IMR-90 (cell line): ENCODE results near the gene KAZN. TPM values are rescaled to one million over a fixed set of nuclear protein-coding genes. Genes with fewer than 3 reads are reported as not detected.

Source experiments
- ATAC-seq: fragments of 200-7000 bp; cut with Tn5 transposase; 2 replicates; pipeline ENCODE4 v1.9.1; 2020; ENCODE audit warnings: low read depth, mild to moderate bottlenecking, moderate library complexity
- BruUV-seq: library from RNA; stranded (reverse); fragments of 400-500 nt; replicated peaks from 2 replicates; lab custom pipeline; 2021; lab: Mats Ljungman, UMichigan
- CTCF ChIA-PET: fragments of 300-600 bp; formaldehyde crosslinking; extraction: SDS; loops from one replicate; lab custom pipeline; 2021; ENCODE audit warnings: antibody characterized with exemption; lab: Yijun Ruan, JAX
- POLR2A ChIA-PET: fragments of 300-600 bp; sonication (Branson Sonifier 250); formaldehyde crosslinking; loops from one replicate; lab custom pipeline; 2022; ENCODE audit warnings: antibody characterized with exemption; ENCODE audit not compliant: unreplicated experiment; lab: Charles Lee
- DNase-seq: peaks from one replicate; pipeline ENCODE4 v3.0.0; 2013
- H2AFZ ChIP-seq: replicated peaks from 2 replicates; pipeline ENCODE3; 2013; ENCODE audit warnings: low read length, mild to moderate bottlenecking; ENCODE audit not compliant: poor library complexity
- H2AK5ac ChIP-seq: 2 replicates; pipeline ENCODE4 v1.6.1; 2013; ENCODE audit warnings: low read depth, low read length, inconsistent platforms
- H2AK9ac ChIP-seq: replicated peaks from 2 replicates; pipeline ENCODE3; 2013; ENCODE audit warnings: mild to moderate bottlenecking, low read depth, low read length, moderate library complexity; ENCODE audit not compliant: poor library complexity
- H2BK120ac ChIP-seq: 2 replicates; pipeline ENCODE4 v1.6.1; 2013; ENCODE audit warnings: low read depth, low read length, inconsistent platforms
- H2BK15ac ChIP-seq: 3 replicates; pipeline ENCODE4 v1.6.1; 2013; ENCODE audit warnings: low read depth, low read length, inconsistent platforms
- H2BK20ac ChIP-seq: 2 replicates; pipeline ENCODE4 v1.6.1; 2013; ENCODE audit warnings: low read depth, mild to moderate bottlenecking, inconsistent platforms, low read length, moderate library complexity
- H2BK5ac ChIP-seq: 2 replicates; pipeline ENCODE4 v1.6.1; 2013; ENCODE audit warnings: mild to moderate bottlenecking, low read depth, low read length, inconsistent platforms; ENCODE audit not compliant: poor library complexity, severe bottlenecking
- H3K14ac ChIP-seq: replicated peaks from 2 replicates; pipeline ENCODE4 v1.6.1; 2013; ENCODE audit warnings: low read depth, low read length, inconsistent platforms
- H3K18ac ChIP-seq: 2 replicates; pipeline ENCODE4 v1.6.1; 2013; ENCODE audit warnings: low read depth, low read length, control low read depth
- H3K23ac ChIP-seq: 2 replicates; pipeline ENCODE4 v1.6.1; 2013; ENCODE audit warnings: low read depth, low read length, inconsistent platforms
- H3K27ac ChIP-seq: 2 replicates; pipeline ENCODE4 v1.5.1; 2013; ENCODE audit warnings: mild to moderate bottlenecking, control low read depth, low read length; ENCODE audit not compliant: insufficient read depth
- H3K27me3 ChIP-seq: 2 replicates; pipeline ENCODE4 v1.6.1; 2013; ENCODE audit warnings: low read length; ENCODE audit not compliant: control insufficient read depth, insufficient read depth
- H3K36me3 ChIP-seq: 2 replicates; pipeline ENCODE4 v1.6.1; 2013; ENCODE audit warnings: low read length, mixed read lengths; ENCODE audit not compliant: control insufficient read depth, insufficient read depth
- H3K4ac ChIP-seq: 2 replicates; pipeline ENCODE4 v1.6.1; 2013; ENCODE audit warnings: low read depth, low read length, inconsistent platforms
- H3K4me1 ChIP-seq: 2 replicates; pipeline ENCODE4 v1.6.1; 2013; ENCODE audit warnings: low read length, mixed read lengths; ENCODE audit not compliant: control insufficient read depth, insufficient read depth
- H3K4me2 ChIP-seq: 2 replicates; pipeline ENCODE4 v1.6.1; 2013; ENCODE audit warnings: low read depth, mild to moderate bottlenecking, control low read depth, low read length, moderate library complexity
- H3K4me3 ChIP-seq: 2 replicates; pipeline ENCODE4 v1.5.1; 2013; ENCODE audit warnings: low read depth, mild to moderate bottlenecking, control low read depth, low read length, moderate library complexity; ENCODE audit not compliant: insufficient read depth
- H3K56ac ChIP-seq: 2 replicates; pipeline ENCODE4 v1.6.1; 2013; ENCODE audit warnings: low read length, inconsistent platforms; ENCODE audit not compliant: insufficient read depth; ENCODE audit errors: extremely low read depth
- H3K79me1 ChIP-seq, 2 experiments: 2 replicates each; pipeline ENCODE4 v1.6.1; 2013; ENCODE audit warnings: low read length in 2 of 2, inconsistent platforms in 1 of 2, low read depth in 1 of 2
- H3K9ac ChIP-seq: 2 replicates; pipeline ENCODE4 v1.6.1; 2013; ENCODE audit warnings: low read depth, low read length, control low read depth
- H3K9me1 ChIP-seq: 2 replicates; pipeline ENCODE4 v1.6.1; 2013; ENCODE audit warnings: low read length, inconsistent platforms; ENCODE audit not compliant: insufficient read depth
- H3K9me3 ChIP-seq: 2 replicates; pipeline ENCODE4 v1.6.1; 2013; ENCODE audit warnings: low read length; ENCODE audit not compliant: control insufficient read depth, insufficient read depth
- H4K20me1 ChIP-seq: 2 replicates; pipeline ENCODE4 v1.6.1; 2013; ENCODE audit warnings: low read length, inconsistent platforms; ENCODE audit not compliant: insufficient read depth
- H4K5ac ChIP-seq: 2 replicates; pipeline ENCODE4 v1.6.1; 2013; ENCODE audit warnings: mild to moderate bottlenecking, low read depth, low read length, control low read depth
- H4K8ac ChIP-seq, 2 experiments: 2 replicates each; pipeline ENCODE4 v1.6.1; 2013; ENCODE audit warnings: low read depth in 2 of 2, low read length in 2 of 2, control low read depth in 1 of 2, inconsistent platforms in 1 of 2
- H4K91ac ChIP-seq: 2 replicates; pipeline ENCODE4 v1.6.1; 2013; ENCODE audit warnings: low read depth, low read length, inconsistent platforms; ENCODE audit not compliant: insufficient read depth
- BHLHE40 ChIP-seq: fragments of 150-350 bp; IDR thresholded peaks from 2 replicates; pipeline ENCODE4 v1.6.1; 2016; ENCODE audit warnings: mild to moderate bottlenecking, low read depth, low read length
- CEBPB ChIP-seq: IDR thresholded peaks from 2 replicates; pipeline ENCODE4 v1.6.1; 2012; ENCODE audit warnings: low read depth, low read length, improper control_type of control experiment
- CHD1 ChIP-seq: IDR thresholded peaks from 2 replicates; pipeline ENCODE4 v1.6.1; 2012; ENCODE audit warnings: low read depth, low read length, improper control_type of control experiment
- FOS ChIP-seq: fragments of 150-350 bp; IDR thresholded peaks from 2 replicates; pipeline ENCODE4 v1.6.1; 2016; ENCODE audit warnings: low read depth, low read length
- MAFK ChIP-seq: IDR thresholded peaks from 2 replicates; pipeline ENCODE4 v1.6.1; 2012; ENCODE audit warnings: low read depth, low read length, improper control_type of control experiment
- MAZ ChIP-seq: IDR thresholded peaks from 2 replicates; pipeline ENCODE4 v1.6.1; 2012; ENCODE audit warnings: low read depth, mild to moderate bottlenecking, low read length, improper control_type of control experiment, moderate library complexity, borderline replicate concordance
- MXI1 ChIP-seq: IDR thresholded peaks from 2 replicates; pipeline ENCODE4 v1.6.1; 2012; ENCODE audit warnings: low read depth, mild to moderate bottlenecking, low read length, moderate library complexity, borderline replicate concordance
- NFE2L2 ChIP-seq: fragments of 150-350 bp; IDR thresholded peaks from 2 replicates; pipeline ENCODE4 v1.6.1; 2016; ENCODE audit warnings: low read depth, mild to moderate bottlenecking, low read length
- POLR2A ChIP-seq: IDR thresholded peaks from 2 replicates; pipeline ENCODE4 v1.6.1; 2012; ENCODE audit warnings: mild to moderate bottlenecking, low read depth, low read length
- RAD21 ChIP-seq: IDR thresholded peaks from 2 replicates; pipeline ENCODE4 v1.6.1; 2012; ENCODE audit warnings: low read length, improper control_type of control experiment
- RFX5 ChIP-seq: IDR thresholded peaks from 2 replicates; pipeline ENCODE4 v1.8.0; 2012; ENCODE audit warnings: low read depth, mild to moderate bottlenecking, low read length, moderate library complexity
- SMC3 ChIP-seq: fragments of 150-350 bp; IDR thresholded peaks from 2 replicates; pipeline ENCODE4 v1.6.1; 2016; ENCODE audit warnings: low read depth, mild to moderate bottlenecking, antibody characterized with exemption, low read length, moderate library complexity
- WGBS, 2 experiments: methylation state at CpG; one replicate each; pipeline versions ENCODE4 v1.1.5 to v1.1.7; 2013; ENCODE audit warnings: missing lambda C conversion rate in 2 of 2; ENCODE audit not compliant: insufficient read length in 1 of 2; ENCODE audit errors: extremely low coverage in 2 of 2; 5-methylcytosine and 5-hydroxymethylcytosine counted together
- dilution Hi-C: fragments of 300-500 bp; cut with HindIII; formaldehyde crosslinking; loops from one replicate; pipeline ENCODE4 v1.14.3; 2018; ENCODE audit warnings: low sequenced_read_pairs; ENCODE audit not compliant: unreplicated experiment
- in situ Hi-C: fragments of 300-500 bp; cut with MboI; formaldehyde crosslinking; loops from 3 replicates; pipeline ENCODE4 v1.14.3; 2019; ENCODE audit warnings: low sequenced_read_pairs, inconsistent platforms, mixed read lengths
- intact Hi-C: fragments of 100-400 bp; cut with micrococcal nuclease; formaldehyde crosslinking; loops from 2 replicates; pipeline ENCODE4 v1.10.0; 2022
- polyA plus RNA-seq, 3 experiments: library from polyadenylated mRNA; depleted of rRNA; stranded (reverse); fragments of >200 nt; gene quantifications; 2 replicates each; pipeline ENCODE4 v1.2.3, GENCODE V29; 2012; ENCODE audit warnings: low replicate concordance in 1 of 3
- total RNA-seq: library from RNA; depleted of rRNA; stranded (reverse); fragments of >200 nt; gene quantifications from 2 replicates; pipeline ENCODE4 v1.2.3, GENCODE V29; 2012
- TF ChIP-seq, protein P1 (sequence below): fragments of 150-350 bp; IDR thresholded peaks from 2 replicates; pipeline ENCODE4 v1.6.1; 2016; ENCODE audit warnings: low read depth, mild to moderate bottlenecking, low read length, moderate library complexity, borderline replicate concordance
- TF ChIP-seq, protein P2 (sequence below): conservative IDR thresholded peaks from 2 replicates; pipeline ENCODE4 v1.5.1; 2012; ENCODE audit warnings: mild to moderate bottlenecking, low read depth, low read length, improper control_type of control experiment
- TF ChIP-seq, protein P3 (sequence below): fragments of 150-350 bp; IDR thresholded peaks from 2 replicates; pipeline ENCODE4 v1.6.1; 2017; ENCODE audit warnings: mild to moderate bottlenecking, antibody characterized with exemption, low read length, low read depth

KAZN gene
- total and polyA plus RNA-seq, 2 of the 4 experiments (the other 2 are of a cell fraction), result 5.2 to 10.5 TPM

DNA sequence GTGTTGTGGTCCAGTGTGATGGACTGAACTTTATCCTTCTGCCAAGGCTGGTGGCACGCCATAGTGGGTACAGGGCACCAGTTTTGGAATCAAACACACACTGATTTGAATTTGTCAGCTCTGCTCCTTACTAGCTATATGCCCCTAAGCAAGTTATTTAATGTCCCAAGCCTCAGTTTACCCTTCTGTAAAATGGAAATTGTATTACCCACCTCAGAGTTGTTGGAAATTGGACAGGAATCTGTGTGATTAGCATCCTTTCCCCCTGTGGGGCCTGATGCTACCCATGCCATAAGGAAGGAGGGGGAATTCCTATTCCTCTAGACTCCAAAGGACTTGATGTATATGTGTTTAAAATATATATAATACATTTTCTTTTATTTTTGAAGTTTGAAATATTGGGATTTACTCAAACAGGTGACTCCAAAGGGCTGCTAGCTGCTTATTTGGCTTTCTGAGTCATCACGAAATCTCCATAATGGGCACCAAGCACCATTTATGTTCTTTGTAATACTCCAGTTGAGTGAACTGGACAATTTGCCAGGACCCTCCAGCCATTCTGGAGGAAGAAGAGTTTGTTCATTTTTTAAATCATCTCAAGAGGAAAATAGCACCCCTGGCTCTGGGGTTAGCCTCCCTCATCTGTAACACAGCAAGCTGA is 330.5 kb downstream of the KAZN start:
- H3K4me2 ChIP-seq, result peak overlapping the region; percentile 46
- H4K5ac ChIP-seq, result 0 out of 2 replicates have a peak overlapping the region, but pooled peaks have one; percentile 15
- dilution Hi-C loops (no loop called here), in situ Hi-C loops (loop anchor here (5.0 to 25.0 kb wide), 2 partner anchors 98 to 1167 kb away; no protein-coding TSS in a partner anchor), intact Hi-C loops (loop anchor here (1.0 to 5.0 kb wide), 2 partner anchors 39 to 412 kb away; no protein-coding TSS in a partner anchor)
- H4K20me1 ChIP-seq, result peaks cover 10% of the 10 kb centered on the region
- peaks cover 24% of the 10 kb centered on the region for H3K9me1 ChIP-seq
- H3K79me1 ChIP-seq, result peaks cover 14 to 63% of the 10 kb centered on the region in 2 experiments
- H3K36me3 ChIP-seq, result no peaks in the 10 kb centered on the region
- no peaks in the 10 kb centered on the region for H3K9me3 ChIP-seq
- 0 out of 2 replicates have a peak overlapping the region, but pooled peaks have one; percentile 40 for H4K91ac ChIP-seq
- H2AFZ ChIP-seq, result peak overlapping the region; percentile 73
- no peak overlapping the region for H2AK9ac ChIP-seq
- ChIA-PET CTCF (no interaction called here), POLR2A (no interaction called here)
- no peak overlapping the region for H3K18ac ChIP-seq
- H3K14ac ChIP-seq, result no peak overlapping the region
- H3K4me3 ChIP-seq, result no peak overlapping the region
- no peak overlapping the region for H3K9ac ChIP-seq
- no peak overlapping the region for H3K23ac ChIP-seq
- ATAC-seq (no peak), DNase-seq (no peak)
- peaks cover 28% of the 10 kb centered on the region for H3K4me1 ChIP-seq
- peak overlapping the region in 1 of 2 experiments; percentile 2; a peak in 1 of 4 replicates for H4K8ac ChIP-seq
- H3K4ac ChIP-seq, result peak overlapping the region; percentile 27
- H3K27me3 ChIP-seq, result no peaks in the 10 kb centered on the region
- peak overlapping the region; percentile 55; the same call in 2 of the 3 replicates for H2BK15ac ChIP-seq
- H2BK5ac ChIP-seq, result peak overlapping the region; percentile 7
- peak overlapping the region; percentile 61 for H2AK5ac ChIP-seq
- H3K27ac ChIP-seq, result peak overlapping the region; percentile 9; the same call in 1 of the 2 replicates
- no TSS peak for BruUV-seq
- H3K56ac ChIP-seq, result no peak overlapping the region
- H2BK20ac ChIP-seq, result 0 out of 2 replicates have a peak overlapping the region, but pooled peaks have one; percentile 20
- WGBS, 2 experiments, result no CpG with 5 or more reads among the region's 2 CpGs
- peak overlapping the region; percentile 28 for H2BK120ac ChIP-seq
- TF ChIP-seq MAZ (no peak), POLR2A (no peak), CHD1 (no peak), RFX5 (no peak), BHLHE40 (no peak), FOS (no peak), CEBPB (no peak), NFE2L2 (no peak), MXI1 (no peak), RAD21 (no peak), MAFK (no peak), SMC3 (no peak)
- TF ChIP-seq, protein P1, sequence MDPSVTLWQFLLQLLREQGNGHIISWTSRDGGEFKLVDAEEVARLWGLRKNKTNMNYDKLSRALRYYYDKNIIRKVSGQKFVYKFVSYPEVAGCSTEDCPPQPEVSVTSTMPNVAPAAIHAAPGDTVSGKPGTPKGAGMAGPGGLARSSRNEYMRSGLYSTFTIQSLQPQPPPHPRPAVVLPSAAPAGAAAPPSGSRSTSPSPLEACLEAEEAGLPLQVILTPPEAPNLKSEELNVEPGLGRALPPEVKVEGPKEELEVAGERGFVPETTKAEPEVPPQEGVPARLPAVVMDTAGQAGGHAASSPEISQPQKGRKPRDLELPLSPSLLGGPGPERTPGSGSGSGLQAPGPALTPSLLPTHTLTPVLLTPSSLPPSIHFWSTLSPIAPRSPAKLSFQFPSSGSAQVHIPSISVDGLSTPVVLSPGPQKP, result no peak
- TF ChIP-seq, protein P2, sequence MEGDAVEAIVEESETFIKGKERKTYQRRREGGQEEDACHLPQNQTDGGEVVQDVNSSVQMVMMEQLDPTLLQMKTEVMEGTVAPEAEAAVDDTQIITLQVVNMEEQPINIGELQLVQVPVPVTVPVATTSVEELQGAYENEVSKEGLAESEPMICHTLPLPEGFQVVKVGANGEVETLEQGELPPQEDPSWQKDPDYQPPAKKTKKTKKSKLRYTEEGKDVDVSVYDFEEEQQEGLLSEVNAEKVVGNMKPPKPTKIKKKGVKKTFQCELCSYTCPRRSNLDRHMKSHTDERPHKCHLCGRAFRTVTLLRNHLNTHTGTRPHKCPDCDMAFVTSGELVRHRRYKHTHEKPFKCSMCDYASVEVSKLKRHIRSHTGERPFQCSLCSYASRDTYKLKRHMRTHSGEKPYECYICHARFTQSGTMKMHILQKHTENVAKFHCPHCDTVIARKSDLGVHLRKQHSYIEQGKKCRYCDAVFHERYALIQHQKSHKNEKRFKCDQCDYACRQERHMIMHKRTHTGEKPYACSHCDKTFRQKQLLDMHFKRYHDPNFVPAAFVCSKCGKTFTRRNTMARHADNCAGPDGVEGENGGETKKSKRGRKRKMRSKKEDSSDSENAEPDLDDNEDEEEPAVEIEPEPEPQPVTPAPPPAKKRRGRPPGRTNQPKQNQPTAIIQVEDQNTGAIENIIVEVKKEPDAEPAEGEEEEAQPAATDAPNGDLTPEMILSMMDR, result no peak
- TF ChIP-seq, protein P3, sequence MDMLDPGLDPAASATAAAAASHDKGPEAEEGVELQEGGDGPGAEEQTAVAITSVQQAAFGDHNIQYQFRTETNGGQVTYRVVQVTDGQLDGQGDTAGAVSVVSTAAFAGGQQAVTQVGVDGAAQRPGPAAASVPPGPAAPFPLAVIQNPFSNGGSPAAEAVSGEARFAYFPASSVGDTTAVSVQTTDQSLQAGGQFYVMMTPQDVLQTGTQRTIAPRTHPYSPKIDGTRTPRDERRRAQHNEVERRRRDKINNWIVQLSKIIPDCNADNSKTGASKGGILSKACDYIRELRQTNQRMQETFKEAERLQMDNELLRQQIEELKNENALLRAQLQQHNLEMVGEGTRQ, result no peak
